ENCODE measurements around the gene ASCL5. TPM values are rescaled to one million over a fixed set of nuclear protein-coding genes. Genes with fewer than 3 reads are reported as not detected.

Gene ASCL5
- total RNA-seq, 1 donor from 2014 or later = 0.26 TPM

DNA sequence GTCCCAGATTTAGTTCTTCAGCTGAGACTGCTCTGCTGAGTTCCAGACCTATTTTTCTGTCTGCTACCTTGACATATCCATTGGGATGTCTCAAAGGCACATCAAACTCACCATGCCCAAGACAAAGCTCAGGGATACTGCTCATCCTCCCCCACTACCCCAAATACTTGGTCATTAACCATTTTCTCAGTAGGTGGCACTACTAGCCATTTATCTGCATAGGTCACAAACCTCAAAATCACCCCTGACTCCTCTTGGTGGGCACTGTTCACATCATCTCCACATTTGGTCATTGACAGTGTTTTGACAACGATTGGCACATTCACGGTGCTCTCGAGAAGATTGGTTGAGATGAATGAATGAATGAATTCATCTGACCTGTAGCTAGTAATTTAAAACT is 46.8 kb downstream of the ASCL5 start:
- no peak overlapping the region for H3K4me3 Mint-ChIP-seq (ENCODE audit: low read depth)

DNA sequence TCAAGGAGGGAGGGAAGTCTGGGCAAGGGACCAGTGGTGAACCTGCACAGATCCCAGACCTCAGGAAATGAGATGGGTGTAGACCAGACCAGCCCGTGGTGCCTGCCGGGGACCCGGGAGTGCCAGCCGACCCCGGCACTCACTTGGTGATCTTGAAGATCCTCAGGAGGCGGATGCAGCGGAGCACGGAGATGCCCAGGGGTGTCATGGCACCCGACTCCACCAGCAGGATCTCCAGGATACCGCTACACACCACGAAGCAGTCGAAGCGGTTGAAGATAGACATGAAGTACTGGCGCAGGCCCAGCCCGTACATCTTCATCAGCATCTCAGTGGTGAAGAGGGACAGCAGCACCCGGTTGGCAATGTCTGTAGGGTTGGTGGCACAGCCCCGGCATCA is 49.2 kb downstream of the ASCL5 start:
- no peaks in the 10 kb centered on the region for H3K36me3 Mint-ChIP-seq (ENCODE audit: insufficient read depth)

More for the DNA sequence above, 46.8 kb downstream of the ASCL5 start:
- no peaks in the 10 kb centered on the region for H3K9me3 Mint-ChIP-seq (ENCODE audit: low read depth)
- H3K4me1 Mint-ChIP-seq (ENCODE audit: low read depth) = no peaks in the 10 kb centered on the region
- H3K27ac Mint-ChIP-seq = no peak overlapping the region
- no peak for DNase-seq (ENCODE audit: low spot score, unreplicated experiment)
- H3K27me3 Mint-ChIP-seq = peaks cover 11% of the 10 kb centered on the region
- TF ChIP-seq, protein P1, sequence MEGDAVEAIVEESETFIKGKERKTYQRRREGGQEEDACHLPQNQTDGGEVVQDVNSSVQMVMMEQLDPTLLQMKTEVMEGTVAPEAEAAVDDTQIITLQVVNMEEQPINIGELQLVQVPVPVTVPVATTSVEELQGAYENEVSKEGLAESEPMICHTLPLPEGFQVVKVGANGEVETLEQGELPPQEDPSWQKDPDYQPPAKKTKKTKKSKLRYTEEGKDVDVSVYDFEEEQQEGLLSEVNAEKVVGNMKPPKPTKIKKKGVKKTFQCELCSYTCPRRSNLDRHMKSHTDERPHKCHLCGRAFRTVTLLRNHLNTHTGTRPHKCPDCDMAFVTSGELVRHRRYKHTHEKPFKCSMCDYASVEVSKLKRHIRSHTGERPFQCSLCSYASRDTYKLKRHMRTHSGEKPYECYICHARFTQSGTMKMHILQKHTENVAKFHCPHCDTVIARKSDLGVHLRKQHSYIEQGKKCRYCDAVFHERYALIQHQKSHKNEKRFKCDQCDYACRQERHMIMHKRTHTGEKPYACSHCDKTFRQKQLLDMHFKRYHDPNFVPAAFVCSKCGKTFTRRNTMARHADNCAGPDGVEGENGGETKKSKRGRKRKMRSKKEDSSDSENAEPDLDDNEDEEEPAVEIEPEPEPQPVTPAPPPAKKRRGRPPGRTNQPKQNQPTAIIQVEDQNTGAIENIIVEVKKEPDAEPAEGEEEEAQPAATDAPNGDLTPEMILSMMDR (IDR thresholded peaks at IDR 0.05; ENCODE audit: unreplicated experiment) = no peak
- H3K36me3 Mint-ChIP-seq (ENCODE audit: insufficient read depth) = no peaks in the 10 kb centered on the region

DNA sequence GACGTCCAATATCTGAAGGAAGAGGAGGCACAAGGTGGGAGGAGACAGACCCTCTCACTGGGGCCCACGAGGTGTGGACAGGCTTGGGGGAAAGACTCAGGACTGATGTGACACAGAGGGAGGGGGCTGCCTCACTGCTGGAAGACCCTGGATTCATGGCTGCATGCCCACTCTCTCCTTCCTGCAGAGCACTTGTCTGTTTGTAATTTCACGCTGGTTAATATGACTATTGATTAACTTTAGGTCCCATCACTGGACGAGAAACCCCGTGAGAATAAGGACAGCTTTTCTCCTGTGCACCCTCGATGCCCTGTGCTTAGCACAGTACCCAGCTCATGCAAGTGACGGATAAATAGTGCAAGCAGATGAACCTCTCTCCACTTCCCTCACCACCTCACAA is 49.9 kb downstream of the ASCL5 start:
- TF ChIP-seq, protein P1 (IDR thresholded peaks at IDR 0.05; ENCODE audit: unreplicated experiment) = no peak
- no peak for DNase-seq (ENCODE audit: low spot score, unreplicated experiment)
- Mint-ChIP-seq H3K27ac (no peak overlapping the region), H3K4me3 (ENCODE audit: low read depth) (no peak overlapping the region), H3K36me3 (ENCODE audit: insufficient read depth) (no peaks in the 10 kb centered on the region), H3K9me3 (ENCODE audit: low read depth) (no peaks in the 10 kb centered on the region), H3K27me3 (peaks cover 11% of the 10 kb centered on the region), H3K4me1 (ENCODE audit: low read depth) (no peaks in the 10 kb centered on the region)

More for the DNA sequence above, 49.2 kb downstream of the ASCL5 start:
- H3K9me3 Mint-ChIP-seq (ENCODE audit: low read depth) = no peaks in the 10 kb centered on the region
- TF ChIP-seq, protein P1 (IDR thresholded peaks at IDR 0.05; ENCODE audit: unreplicated experiment) = no peak
- H3K27ac Mint-ChIP-seq = no peak overlapping the region
- peaks cover 13% of the 10 kb centered on the region for H3K27me3 Mint-ChIP-seq
- no peak overlapping the region for H3K4me3 Mint-ChIP-seq (ENCODE audit: low read depth)
- no peaks in the 10 kb centered on the region for H3K4me1 Mint-ChIP-seq (ENCODE audit: low read depth)
- DNase-seq (ENCODE audit: low spot score, unreplicated experiment) = no peak

DNA sequence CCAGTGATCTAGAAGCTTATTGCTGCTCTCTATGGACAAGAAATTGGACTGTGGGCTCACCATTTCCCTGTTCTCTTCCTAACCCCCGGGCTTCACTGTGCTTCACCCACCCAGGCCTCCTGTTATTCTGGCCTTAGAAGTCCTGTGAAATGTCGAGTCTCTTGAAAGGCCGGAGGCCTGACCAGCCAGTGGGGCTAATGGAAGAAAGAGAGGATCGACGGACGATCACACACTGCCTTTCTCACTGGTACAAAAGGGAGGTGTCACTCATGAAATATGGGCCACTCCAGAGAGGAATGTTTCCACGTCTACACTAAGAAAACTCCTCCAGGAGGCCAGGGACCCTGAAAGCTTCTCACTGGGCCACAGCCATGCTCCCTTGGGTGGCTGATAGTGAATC is 50.9 kb downstream of the ASCL5 start:
- H3K9me3 Mint-ChIP-seq (ENCODE audit: low read depth) = no peaks in the 10 kb centered on the region
- no peaks in the 10 kb centered on the region for H3K4me1 Mint-ChIP-seq (ENCODE audit: low read depth)
- DNase-seq (ENCODE audit: low spot score, unreplicated experiment) = no peak
- no peak overlapping the region for H3K4me3 Mint-ChIP-seq (ENCODE audit: low read depth)
- no peaks in the 10 kb centered on the region for H3K36me3 Mint-ChIP-seq (ENCODE audit: insufficient read depth)
- peaks cover 16% of the 10 kb centered on the region for H3K27me3 Mint-ChIP-seq
- no peak overlapping the region for H3K27ac Mint-ChIP-seq
- TF ChIP-seq, protein P1 (IDR thresholded peaks at IDR 0.05; ENCODE audit: unreplicated experiment) = no peak

DNA sequence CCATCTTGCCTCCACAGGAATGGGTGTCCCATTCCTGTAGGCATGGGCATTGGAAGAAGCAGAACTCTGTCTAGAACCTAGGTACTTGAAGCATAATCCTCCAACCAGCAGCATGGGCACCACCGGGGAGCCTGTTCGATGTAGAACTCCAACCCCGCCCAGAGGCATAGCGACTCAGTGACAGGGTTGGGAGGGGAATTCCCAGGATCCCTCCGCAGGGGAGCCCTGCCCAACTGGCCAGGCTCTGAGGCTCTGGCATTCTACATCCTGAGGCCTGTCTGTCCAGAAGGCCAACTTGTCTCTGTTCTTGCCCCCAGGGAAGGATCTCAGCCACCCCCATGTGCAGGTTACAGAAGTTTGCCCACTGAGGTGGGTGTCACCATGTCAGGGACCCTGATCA is 53.0 kb downstream of the ASCL5 start:
- peaks cover 3% of the 10 kb centered on the region for H3K4me1 Mint-ChIP-seq (ENCODE audit: low read depth)
- no peak for DNase-seq (ENCODE audit: low spot score, unreplicated experiment)
- TF ChIP-seq, protein P1 (IDR thresholded peaks at IDR 0.05; ENCODE audit: unreplicated experiment) = no peak
- no peaks in the 10 kb centered on the region for H3K36me3 Mint-ChIP-seq (ENCODE audit: insufficient read depth)
- H3K9me3 Mint-ChIP-seq (ENCODE audit: low read depth) = no peaks in the 10 kb centered on the region
- no peak overlapping the region for H3K27ac Mint-ChIP-seq
- H3K4me3 Mint-ChIP-seq (ENCODE audit: low read depth) = no peak overlapping the region
- H3K27me3 Mint-ChIP-seq = peaks cover 17% of the 10 kb centered on the region
